Naive thymus-derived CD4-positive, alpha-beta T cell (primary cell): ENCODE measurements around the gene DNAJC16. TPM values are rescaled to one million over a fixed set of nuclear protein-coding genes. Genes with fewer than 3 reads are reported as not detected.

ENCODE experiments used
- ATAC-seq: fragments of 150-1000 bp; cut with Tn5 transposase; 2 replicates; pipeline ENCODE4 v1.10.0; 2021; ENCODE audit warnings: mild to moderate bottlenecking, moderate library complexity
- CTCF ChIA-PET: fragments of 350-600 bp; sonication (Branson Sonifier 250); formaldehyde crosslinking; loops from one replicate; lab custom pipeline; 2021; ENCODE audit warnings: antibody characterized with exemption; lab: Charles Lee
- POLR2A ChIA-PET: fragments of 350-600 bp; sonication (Branson Sonifier 250); formaldehyde crosslinking; loops from one replicate; lab custom pipeline; 2021; ENCODE audit warnings: antibody characterized with exemption, inconsistent platforms; lab: Charles Lee
- DNase-seq, 9 donors: peaks; one replicate each; pipeline versions ENCODE4 v3.0.0 to v3.0.0-alpha.2; 2020 to 2022; ENCODE audit warnings: mixed read lengths in 1 of 9
- H3K27ac ChIP-seq: one replicate; pipeline ENCODE4 v1.7.0; 2013; ENCODE audit warnings: mild to moderate bottlenecking, low read depth, low read length, moderate library complexity
- H3K27me3 ChIP-seq, 2 donors: one replicate each; pipeline ENCODE4 v1.7.0; 2013; ENCODE audit warnings: low read length in 2 of 2, mild to moderate bottlenecking in 2 of 2, moderate library complexity in 2 of 2; ENCODE audit not compliant: control insufficient read depth in 2 of 2, insufficient read depth in 2 of 2
- H3K36me3 ChIP-seq, 3 experiments: 1 replicate in 2 of 3; 2 replicates in 1 of 3; pipeline ENCODE4 v1.7.0; 2013; ENCODE audit warnings: low read length in 3 of 3, mild to moderate bottlenecking in 3 of 3, moderate library complexity in 1 of 3; ENCODE audit not compliant: insufficient read depth in 3 of 3, control insufficient read depth in 2 of 3
- H3K4me1 ChIP-seq, 2 donors: one replicate each; pipeline ENCODE4 v1.7.0; 2013; ENCODE audit warnings: low read length in 2 of 2, mild to moderate bottlenecking in 2 of 2, moderate library complexity in 1 of 2; ENCODE audit not compliant: control insufficient read depth in 2 of 2, insufficient read depth in 2 of 2
- H3K4me3 ChIP-seq: 2 replicates; pipeline ENCODE4 v1.7.0; 2013; ENCODE audit warnings: mild to moderate bottlenecking, low read length
- H3K9me3 ChIP-seq, 3 experiments: 1 replicate in 2 of 3; 2 replicates in 1 of 3; pipeline ENCODE4 v1.7.0; 2013; ENCODE audit warnings: low read length in 3 of 3; ENCODE audit not compliant: control insufficient read depth in 2 of 3
- H3K27ac Mint-ChIP-seq, 9 donors: one replicate each; pipeline ENCODE4 v1.8.0; 2020 to 2022; ENCODE audit warnings: mixed read lengths in 9 of 9, mild to moderate bottlenecking in 8 of 9, moderate library complexity in 5 of 9, inconsistent platforms in 2 of 9
- H3K27me3 Mint-ChIP-seq, 5 donors: one replicate each; pipeline ENCODE4 v1.8.0; 2021 to 2022; ENCODE audit warnings: mixed read lengths in 5 of 5, mild to moderate bottlenecking in 1 of 5
- H3K36me3 Mint-ChIP-seq, 5 donors: one replicate each; pipeline ENCODE4 v1.8.0; 2020 to 2022; ENCODE audit warnings: mixed read lengths in 5 of 5, mild to moderate bottlenecking in 3 of 5, inconsistent platforms in 1 of 5
- H3K4me1 Mint-ChIP-seq, 7 donors: one replicate each; pipeline ENCODE4 v1.8.0; 2020 to 2022; ENCODE audit warnings: mixed read lengths in 7 of 7, mild to moderate bottlenecking in 3 of 7, inconsistent platforms in 1 of 7
- H3K4me3 Mint-ChIP-seq, 10 donors: one replicate each; pipeline ENCODE4 v1.8.0; 2020 to 2022; ENCODE audit warnings: mild to moderate bottlenecking in 10 of 10, mixed read lengths in 10 of 10, moderate library complexity in 6 of 10, inconsistent platforms in 2 of 10
- H3K9me3 Mint-ChIP-seq, 11 donors: one replicate each; pipeline ENCODE4 v1.8.0; 2020 to 2022; ENCODE audit warnings: mixed read lengths in 11 of 11, mild to moderate bottlenecking in 4 of 11, inconsistent platforms in 1 of 11, moderate library complexity in 1 of 11
- intact Hi-C, 2 donors: fragments of 100-400 bp; cut with micrococcal nuclease; formaldehyde crosslinking; loops; one replicate each; pipeline ENCODE4 v1.15.1; 2023
- polyA plus RNA-seq, 2 donors: library from polyadenylated mRNA; unstranded; fragments of 300-500 nt; fragmentation: Illumina TruSeq; gene quantifications; one replicate each; pipeline ENCODE4 v1.2.3, GENCODE V29; 2021
- total RNA-seq, 6 experiments: library from RNA in 5 of 6; stranded (reverse) in 5 of 6; gene quantifications; 1 replicate in 5 of 6; 2 replicates in 1 of 6; pipeline ENCODE4 v1.2.3 and lab custom pipeline; 2021 to 2026

Gene DNAJC16
- total and polyA plus RNA-seq, 7 experiments from 2014 or later = 9.6 to 29.4 (median 20.4) TPM

GRCh38 chr1:15610167-15610566 is 83.5 kb downstream of the DNAJC16 start:
- H3K4me1 ChIP-seq = no peaks in the 10 kb centered on the region
- Mint-ChIP-seq H3K4me3 (no peak overlapping the region), H3K27ac (no peak overlapping the region), H3K4me1 (no peaks in the 10 kb centered on the region), H3K27me3 (peaks cover 0 to 9% (median 0%) of the 10 kb centered on the region in 5 donors), H3K9me3 (no peaks in the 10 kb centered on the region), H3K36me3 (no peaks in the 10 kb centered on the region)
- no peak overlapping the region for H3K4me3 ChIP-seq
- H3K36me3 ChIP-seq = no peaks in the 10 kb centered on the region
- H3K27ac ChIP-seq = no peak overlapping the region
- ATAC-seq (no peak), DNase-seq (no peak)
- ChIA-PET POLR2A (interaction anchor here (0.6 kb wide), 1 partner anchor 54 kb away, joined by 5 read pairs; no protein-coding TSS in a partner anchor), CTCF (no interaction called here)
- intact Hi-C loops = no loop called here
- no peaks in the 10 kb centered on the region for H3K9me3 ChIP-seq
- H3K27me3 ChIP-seq = no peaks in the 10 kb centered on the region

GRCh38 chr1:15616373-15617172 is 89.9 kb downstream of the DNAJC16 start:
- Mint-ChIP-seq H3K36me3 (peaks cover 0 to 3% (median 0%) of the 10 kb centered on the region in 5 donors), H3K27me3 (no peaks in the 10 kb centered on the region), H3K4me3 (peak overlapping the region; percentile 83 to 96 (median 94)), H3K9me3 (no peaks in the 10 kb centered on the region), H3K27ac (peak overlapping the region; percentile 55 to 96 (median 92)), H3K4me1 (peaks cover 22 to 43% (median 37%) of the 10 kb centered on the region in 7 donors)
- CTCF ChIA-PET = interaction anchor here (0.7 kb wide), 1 partner anchor 88 kb away, joined by 3 read pairs; no protein-coding TSS in a partner anchor
- peak in 1 of 9 donors; percentile 8 for DNase-seq
- peak; percentile 1 for ATAC-seq
- Histone ChIP-seq H3K4me1 (peaks cover 20 to 30% of the 10 kb centered on the region in 2 donors), H3K36me3 (peaks cover 0 to 4% (median 0%) of the 10 kb centered on the region in 3 experiments), H3K27ac (peak overlapping the region; percentile 88), H3K27me3 (no peaks in the 10 kb centered on the region), H3K9me3 (no peaks in the 10 kb centered on the region), H3K4me3 (peak overlapping the region; percentile 96)
- POLR2A ChIA-PET = interaction anchor here (0.6 to 4.3 kb wide), 6 partner anchors 11 to 773 kb away, joined by 3 to 35 read pairs (median 6); no protein-coding TSS in a partner anchor
- intact Hi-C loops = loop anchor here (1.0 to 5.0 kb wide), 14 partner anchors 13 to 1296 kb away; partner anchors contain the start of genes CASP9 (in 1 of the 2), DNAJC16 (in 1 of the 2), EFHD2 (in 1 of the 2) and PLEKHM2 (in 1 of the 2)

- Histone ChIP-seq H3K27me3 (no peaks in the 10 kb centered on the region), H3K4me1 (peaks cover 20 to 30% of the 10 kb centered on the region in 2 donors), H3K27ac (peak within 1 kb of the TSS; percentile 88), H3K4me3 (peak within 1 kb of the TSS; percentile 96), H3K9me3 (no peaks in the 10 kb centered on the region), H3K36me3 (peaks cover 0 to 4% (median 0%) of the 10 kb centered on the region in 3 experiments)
- Mint-ChIP-seq H3K27me3 (no peaks in the 10 kb centered on the region), H3K4me3 (peak within 1 kb of the TSS; percentile 83 to 96 (median 94)), H3K36me3 (peaks cover 0 to 3% (median 0%) of the 10 kb centered on the region in 5 donors), H3K4me1 (peaks cover 30 to 52% (median 44%) of the 10 kb centered on the region in 7 donors), H3K27ac (peak within 1 kb of the TSS; percentile 84 to 96 (median 92)), H3K9me3 (no peaks in the 10 kb centered on the region)
- ATAC-seq (peak; percentile 94), DNase-seq (peak; percentile 86 to 97 (median 88))
- POLR2A ChIA-PET = interaction anchor here (0.6 to 4.3 kb wide), 13 partner anchors 12 to 772 kb away, joined by 3 to 35 read pairs (median 3); partner anchors contain the start of gene DNAJC16
- CTCF ChIA-PET = interaction anchor here (0.9 kb wide), 1 partner anchor 54 kb away, joined by 3 read pairs; no protein-coding TSS in a partner anchor
- intact Hi-C loops = loop anchor here (1.0 to 5.0 kb wide), 14 partner anchors 14 to 1295 kb away; partner anchors contain the start of genes CASP9 (in 1 of the 2), DNAJC16 (in 1 of the 2), EFHD2 (in 1 of the 2) and PLEKHM2 (in 1 of the 2)
Measured at GRCh38 chr1:15617173-15618076, 90.8 kb downstream of the DNAJC16 start, which contains the start of gene DDI2. Gene DDI2, plus strand, starts transcription at chr1:15617458. Its CDS starts 213 bp downstream, at chr1:15617671.

- no peaks in the 10 kb centered on the region for H3K27me3 Mint-ChIP-seq
- H3K4me3 Mint-ChIP-seq = peak overlapping the region; percentile 83 to 96 (median 94)
- Histone ChIP-seq H3K9me3 (no peaks in the 10 kb centered on the region), H3K4me1 (peaks cover 25 to 30% of the 10 kb centered on the region in 2 donors), H3K4me3 (peak overlapping the region; percentile 96), H3K27me3 (no peaks in the 10 kb centered on the region), H3K27ac (peak overlapping the region; percentile 88), H3K36me3 (peaks cover 0 to 4% (median 0%) of the 10 kb centered on the region in 3 experiments)
- CTCF ChIA-PET = interaction anchor here (0.7 to 0.9 kb wide), 3 partner anchors 12 to 625 kb away, joined by 3 read pairs; no protein-coding TSS in a partner anchor
- peaks cover 37 to 59% (median 49%) of the 10 kb centered on the region in 7 donors for H3K4me1 Mint-ChIP-seq
- peaks cover 0 to 3% (median 0%) of the 10 kb centered on the region in 5 donors for H3K36me3 Mint-ChIP-seq
- DNase-seq = peak in 1 of 9 donors; percentile 8
- peak overlapping the region; percentile 84 to 94 (median 90) for H3K27ac Mint-ChIP-seq
- ATAC-seq = no peak
- H3K9me3 Mint-ChIP-seq = no peaks in the 10 kb centered on the region
- intact Hi-C loops = loop anchor here (5.0 kb wide), 5 partner anchors 79 to 1294 kb away; no protein-coding TSS in a partner anchor
- POLR2A ChIA-PET = interaction anchor here (0.6 to 4.3 kb wide), 10 partner anchors 12 to 91 kb away, joined by 3 to 35 read pairs (median 3); partner anchors contain the start of gene DNAJC16
Measured at GRCh38 chr1:15618077-15618654, 91.5 kb downstream of the DNAJC16 start.

- no peaks in the 10 kb centered on the region for H3K27me3 ChIP-seq
- peaks cover 0 to 4% (median 0%) of the 10 kb centered on the region in 3 experiments for H3K36me3 ChIP-seq
- H3K4me1 Mint-ChIP-seq = peaks cover 40 to 61% (median 50%) of the 10 kb centered on the region in 7 donors
- H3K27ac ChIP-seq = peak overlapping the region; percentile 88
- ATAC-seq = no peak
- H3K27ac Mint-ChIP-seq = peak overlapping the region; percentile 84 to 94 (median 90)
- H3K27me3 Mint-ChIP-seq = no peaks in the 10 kb centered on the region
- H3K4me1 ChIP-seq = peaks cover 25 to 30% of the 10 kb centered on the region in 2 donors
- H3K4me3 Mint-ChIP-seq = peak overlapping the region; percentile 83 to 96 (median 94)
- no peaks in the 10 kb centered on the region for H3K9me3 Mint-ChIP-seq
- H3K4me3 ChIP-seq = peak overlapping the region; percentile 96
- intact Hi-C loops = loop anchor here (5.0 kb wide), 5 partner anchors 78 to 1293 kb away; no protein-coding TSS in a partner anchor
- H3K36me3 Mint-ChIP-seq = peaks cover 0 to 3% (median 0%) of the 10 kb centered on the region in 5 donors
- ChIA-PET CTCF (interaction anchor here (0.7 kb wide), 2 partner anchors 11 to 625 kb away, joined by 3 read pairs; no protein-coding TSS in a partner anchor), POLR2A (interaction anchor here (0.6 to 4.3 kb wide), 4 partner anchors 14 to 38 kb away, joined by 3 to 35 read pairs (median 4); no protein-coding TSS in a partner anchor)
- no peaks in the 10 kb centered on the region for H3K9me3 ChIP-seq
- no peak for DNase-seq
Measured at GRCh38 chr1:15618655-15619525, 92.2 kb downstream of the DNAJC16 start.
